Measurements from ENCODE around the gene ANKH.

DNA sequence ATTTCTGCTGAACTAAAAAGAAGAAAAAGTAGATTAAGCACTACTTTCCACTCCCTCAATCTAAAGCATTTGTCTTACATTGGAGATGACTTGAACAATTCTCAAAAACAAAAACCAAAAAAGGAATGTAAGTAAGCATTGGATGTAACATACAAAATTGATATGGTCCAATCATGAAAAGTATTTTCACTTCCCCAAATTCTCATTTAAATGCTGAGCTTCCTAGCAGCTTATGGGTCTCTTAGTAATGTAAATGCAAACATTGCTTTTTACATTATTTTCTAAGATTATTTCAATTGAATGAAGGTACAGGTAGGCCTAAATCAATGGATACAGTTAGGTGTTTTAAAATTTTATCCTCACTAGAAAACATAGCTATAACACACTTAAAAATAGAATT lies 20.0 kb downstream of the ANKH start:
- TF ChIP-seq, protein P1, sequence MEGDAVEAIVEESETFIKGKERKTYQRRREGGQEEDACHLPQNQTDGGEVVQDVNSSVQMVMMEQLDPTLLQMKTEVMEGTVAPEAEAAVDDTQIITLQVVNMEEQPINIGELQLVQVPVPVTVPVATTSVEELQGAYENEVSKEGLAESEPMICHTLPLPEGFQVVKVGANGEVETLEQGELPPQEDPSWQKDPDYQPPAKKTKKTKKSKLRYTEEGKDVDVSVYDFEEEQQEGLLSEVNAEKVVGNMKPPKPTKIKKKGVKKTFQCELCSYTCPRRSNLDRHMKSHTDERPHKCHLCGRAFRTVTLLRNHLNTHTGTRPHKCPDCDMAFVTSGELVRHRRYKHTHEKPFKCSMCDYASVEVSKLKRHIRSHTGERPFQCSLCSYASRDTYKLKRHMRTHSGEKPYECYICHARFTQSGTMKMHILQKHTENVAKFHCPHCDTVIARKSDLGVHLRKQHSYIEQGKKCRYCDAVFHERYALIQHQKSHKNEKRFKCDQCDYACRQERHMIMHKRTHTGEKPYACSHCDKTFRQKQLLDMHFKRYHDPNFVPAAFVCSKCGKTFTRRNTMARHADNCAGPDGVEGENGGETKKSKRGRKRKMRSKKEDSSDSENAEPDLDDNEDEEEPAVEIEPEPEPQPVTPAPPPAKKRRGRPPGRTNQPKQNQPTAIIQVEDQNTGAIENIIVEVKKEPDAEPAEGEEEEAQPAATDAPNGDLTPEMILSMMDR (IDR thresholded peaks at IDR 0.05 in 8 of 11, conservative IDR thresholded peaks at IDR 0.05 in 3 of 11), result no peak
- no peak for TF ChIP-seq POLR2A (IDR thresholded peaks at IDR 0.05)
